K562 (cell line): ENCODE measurements around the gene FAM117A. TPM values are rescaled to one million over a fixed set of nuclear protein-coding genes. Genes with fewer than 3 reads are reported as not detected.

Experiments used
- DDX20 ChIP-seq: fragments of 450-650 bp; IDR thresholded peaks from 2 replicates; pipeline ENCODE4 v1.6.1; 2016; ENCODE audit warnings: missing genetic modification characterization, low read depth, mild to moderate bottlenecking, missing compliant biosample characterization, moderate library complexity
- HINFP ChIP-seq: fragments of 450-650 bp; conservative IDR thresholded peaks from 2 replicates; pipeline ENCODE4 v1.6.1; 2016; ENCODE audit warnings: missing genetic modification characterization, low read depth, mild to moderate bottlenecking, control low read depth, missing compliant biosample characterization
- MGA ChIP-seq: fragments of 450-650 bp; IDR thresholded peaks from 2 replicates; pipeline ENCODE4 v1.6.1; 2016; ENCODE audit warnings: mild to moderate bottlenecking, moderate library complexity
- TBP ChIP-seq: optimal IDR thresholded peaks from 2 replicates; pipeline ENCODE3; 2011; ENCODE audit warnings: low read depth, low read length, improper control_type of control experiment
- TOE1 ChIP-seq, 2 experiments: fragments of 450-650 bp in 1 of 2; sonication (generic) in 1 of 2; formaldehyde crosslinking in 1 of 2; IDR thresholded peaks; 2 replicates each; pipeline versions ENCODE4 v1.7.1 to v1.8.0; 2016 to 2022; ENCODE audit warnings: borderline replicate concordance in 2 of 2, mild to moderate bottlenecking in 2 of 2, antibody characterized with exemption in 1 of 2, inconsistent platforms in 1 of 2, low read depth in 1 of 2, missing genetic modification reagents in 1 of 2, moderate library complexity in 1 of 2
- ZKSCAN3 ChIP-seq: fragments of 250-450 bp; sonication (Bioruptor Pico); IDR thresholded peaks from 2 replicates; pipeline ENCODE4 v1.4.0; 2020
- polyA plus RNA-seq, 8 experiments: library from polyadenylated mRNA; depleted of rRNA in 4 of 8; stranded (reverse) in 5 of 8; unstranded in 3 of 8; fragments of >200 nt; fragmentation: Nextera tagmentation in 2 of 8; fragmentation: Illumina TruSeq in 1 of 8; extraction: Ambion mirVana in 2 of 8; extraction: Trizol in 1 of 8; gene quantifications; 2 replicates each; pipeline versions ENCODE4 v1.2.1 to v1.2.3, GENCODE V29; 2011 to 2014; ENCODE audit warnings: inconsistent platforms in 1 of 8, missing spikeins in 1 of 8
- total RNA-seq, 7 experiments: library from RNA; depleted of rRNA in 6 of 7; stranded (reverse); fragments of >200 nt in 6 of 7; fragmentation: Illumina TruSeq in 2 of 7; extraction: Trizol in 2 of 7; gene quantifications; 2 replicates each; pipeline versions ENCODE4 v1.2.1 to v1.2.3, GENCODE V29; 2011 to 2021; ENCODE audit warnings: low replicate concordance in 1 of 7

The FAM117A gene
- total and polyA plus RNA-seq, 9 of the 15 experiments (the other 6 are each of a cell fraction or from before 2014, with no cell fraction given), result 3.1 to 79.7 (median 36.6) TPM

- TF ChIP-seq MGA (no peak; the same call in 1 of the 2 replicates), DDX20 (tag) (0 out of 2 replicates have a peak, but pooled peaks have one; percentile 34), ZKSCAN3 (CRISPR knock-in tag) (no peak), TOE1 (IDR thresholded peaks at IDR 0.05; ENCODE audit: borderline replicate concordance) (peak; percentile 81), TOE1 (CRISPR knock-in tag; IDR thresholded peaks at IDR 0.05; ENCODE audit: borderline replicate concordance, low read depth) (no peak), HINFP (tag) (no peak; the same call in 1 of the 2 replicates), TBP (peak; percentile 90)
These were observed 24.7 kb upstream of the FAM117A start, which contains the start of gene KAT7 (continued) for GRCh38 chr17:49788478-49789242.
